ENCODE data around the gene TRA2A.
A peak's percentile ranks its signal among the peaks of the same experiment; 100 is the strongest.

Gene TRA2A

DNA sequence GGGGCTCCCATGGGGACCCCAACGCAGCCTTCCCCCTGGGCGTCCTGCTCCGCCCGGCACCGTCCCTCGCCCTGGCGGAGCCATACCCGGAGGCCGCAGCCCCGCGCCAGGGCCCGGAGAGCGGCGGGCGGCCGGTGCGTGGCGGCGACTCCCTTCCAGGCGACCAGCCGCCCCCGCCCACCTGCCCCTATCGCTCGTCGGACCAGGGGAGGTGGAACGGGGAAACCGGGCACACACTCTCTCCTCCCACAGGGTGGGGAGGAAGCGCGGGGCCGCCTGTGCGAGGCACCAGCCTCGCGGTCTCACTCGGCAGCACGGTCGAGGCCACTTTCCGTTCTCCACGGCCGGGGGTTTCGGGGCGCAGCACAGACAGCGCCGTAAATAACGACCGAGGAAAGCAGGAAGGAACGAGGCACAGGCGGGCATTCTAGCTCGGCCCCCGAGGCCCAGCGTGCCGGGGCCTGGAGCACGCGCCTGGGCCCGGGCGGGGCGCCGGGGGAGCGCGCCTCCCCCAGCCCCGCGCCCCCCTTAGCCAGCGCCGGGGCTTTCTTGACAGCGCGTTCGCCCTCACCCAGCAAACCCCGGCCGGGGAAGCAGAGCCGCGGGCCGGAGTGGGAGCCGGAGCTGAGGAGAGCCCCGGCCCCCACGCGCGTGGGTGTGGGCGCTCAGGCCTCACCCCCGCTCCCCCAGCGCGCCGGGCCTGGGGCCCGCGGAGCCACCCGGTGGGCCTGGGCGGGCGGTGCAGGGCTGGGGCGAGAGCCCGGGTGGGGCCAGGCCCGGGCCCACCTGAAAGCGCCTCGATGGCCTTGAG is 62.4 kb downstream of the TRA2A start:
- no peak for DNase-seq

DNA sequence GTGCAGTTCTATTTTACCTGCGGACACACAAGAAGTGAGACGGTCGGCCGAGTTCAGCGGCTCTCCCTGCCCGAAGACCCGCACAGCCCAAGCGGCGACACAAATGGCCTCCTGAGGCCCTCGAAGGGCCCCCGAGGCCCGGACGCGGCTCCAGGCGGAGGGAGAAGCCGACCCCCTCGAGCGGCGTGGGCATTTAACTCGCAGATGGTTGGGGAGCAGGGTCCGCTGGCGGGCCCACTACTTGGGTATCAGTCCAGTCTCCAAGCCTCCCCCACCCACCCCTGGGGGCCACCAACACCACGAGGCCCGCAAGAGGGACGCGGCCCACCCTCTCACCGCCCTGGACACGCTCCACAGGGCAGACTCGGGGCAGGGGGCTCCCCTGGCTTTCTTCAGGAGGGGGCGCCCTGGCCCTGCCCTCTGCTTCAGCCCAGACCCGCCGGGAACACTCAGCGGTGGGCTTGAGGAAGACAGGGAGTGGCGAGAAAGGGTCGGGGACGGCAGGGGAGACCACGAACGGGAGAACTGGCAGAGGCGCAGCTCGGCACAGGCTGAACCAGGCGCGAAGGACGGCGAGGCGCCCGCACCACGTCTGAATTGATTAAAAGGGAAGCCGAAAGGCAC is 63.1 kb downstream of the TRA2A start:
- DNase-seq: no peak

DNA sequence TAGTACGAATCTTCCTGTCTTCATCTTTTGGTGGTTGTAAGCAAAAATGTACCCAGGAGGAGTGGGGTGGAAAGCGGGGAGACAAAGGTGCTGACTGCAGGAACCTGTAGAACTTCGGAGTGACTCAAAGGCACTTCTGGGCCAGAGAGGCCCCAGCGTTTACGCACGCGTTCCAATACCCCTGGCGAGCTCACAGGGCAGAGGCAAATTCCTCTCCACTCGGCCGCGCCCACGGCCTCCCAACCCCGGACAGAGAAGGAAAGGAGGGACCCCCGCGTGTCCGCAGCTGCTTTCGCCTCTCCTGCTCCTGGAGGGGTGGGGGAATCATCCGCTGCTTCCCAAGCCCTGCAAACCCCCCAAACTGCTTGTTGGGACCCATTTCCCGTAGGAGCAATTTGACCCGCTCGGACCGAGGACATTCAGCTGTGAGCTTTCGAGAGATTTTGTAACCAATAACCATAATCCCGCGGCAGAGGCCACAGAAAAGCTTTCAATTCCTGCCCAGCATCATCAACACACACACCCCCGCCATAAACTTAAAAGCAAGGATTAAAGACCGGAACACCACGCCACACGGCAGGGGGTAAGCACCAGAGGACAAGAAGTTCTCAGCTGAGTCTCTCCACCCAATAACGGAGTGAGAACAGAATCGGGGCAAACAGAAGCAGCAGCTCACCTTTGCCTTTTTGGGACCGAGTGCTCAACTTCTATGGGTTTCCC is 63.8 kb downstream of the TRA2A start:
- DNase-seq: peak; percentile 37

DNA sequence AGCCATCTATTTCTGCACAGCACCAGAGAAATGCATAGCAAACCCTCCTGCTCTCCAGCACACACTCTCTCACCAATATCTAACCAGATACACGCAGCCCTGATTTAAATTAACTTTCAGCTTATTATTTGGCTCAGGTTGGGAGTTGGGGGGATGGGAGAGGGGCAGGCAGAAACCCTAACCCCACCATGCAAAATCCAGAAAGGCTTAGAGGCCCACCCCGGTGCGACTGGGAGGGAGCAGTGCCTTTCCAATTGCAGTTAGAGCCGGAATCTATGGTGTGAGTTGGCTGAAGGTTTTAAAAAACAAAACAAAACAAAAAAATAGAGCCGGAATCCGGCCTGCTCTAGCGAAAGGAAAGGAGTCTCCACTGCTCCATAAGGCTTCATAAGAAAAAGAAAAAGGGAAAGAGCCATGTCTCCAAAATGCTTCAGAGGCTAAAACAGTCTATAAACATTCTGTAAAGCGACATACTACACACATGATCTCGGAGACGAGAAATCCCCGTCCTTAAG is 64.4 kb downstream of the TRA2A start:
- DNase-seq: no peak

DNA sequence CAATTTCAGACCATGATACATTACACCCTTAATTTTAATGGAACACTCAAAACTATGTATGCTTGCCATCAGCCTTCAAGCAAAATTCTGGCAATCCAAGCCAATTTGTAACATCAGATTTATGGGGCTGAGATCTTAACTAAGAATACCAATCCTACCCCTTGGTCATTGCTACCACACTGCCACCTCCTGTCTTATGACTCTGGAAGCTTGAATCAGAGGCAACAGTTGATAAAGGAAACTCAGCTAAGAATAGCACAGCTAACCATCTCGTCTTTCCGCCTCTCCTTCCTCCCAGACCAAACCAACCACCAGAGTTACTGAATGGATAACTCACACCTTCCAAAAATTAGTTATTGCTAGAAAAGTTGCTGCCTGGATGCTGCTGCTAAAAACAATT is 68.9 kb downstream of the TRA2A start:
- DNase-seq: no peak

DNA sequence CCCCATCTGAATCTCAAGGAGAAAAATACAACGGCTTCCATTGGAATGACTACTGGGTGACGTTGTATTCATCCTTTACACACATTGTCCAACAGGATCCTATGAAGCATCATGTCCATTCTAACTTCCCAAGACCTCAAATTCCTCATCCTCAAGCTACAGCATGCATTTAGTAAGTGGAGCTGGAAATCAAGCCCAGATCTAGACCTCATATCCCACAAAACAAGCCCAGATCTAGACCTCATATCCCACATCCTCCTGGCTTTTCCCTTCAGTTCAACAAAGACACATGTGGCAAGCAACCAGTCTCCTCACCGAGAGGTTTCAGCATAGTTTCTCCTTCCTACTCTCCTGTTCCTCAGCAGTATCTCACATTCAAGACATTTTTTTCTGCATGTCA is 73.7 kb downstream of the TRA2A start:
- DNase-seq: no peak

DNA sequence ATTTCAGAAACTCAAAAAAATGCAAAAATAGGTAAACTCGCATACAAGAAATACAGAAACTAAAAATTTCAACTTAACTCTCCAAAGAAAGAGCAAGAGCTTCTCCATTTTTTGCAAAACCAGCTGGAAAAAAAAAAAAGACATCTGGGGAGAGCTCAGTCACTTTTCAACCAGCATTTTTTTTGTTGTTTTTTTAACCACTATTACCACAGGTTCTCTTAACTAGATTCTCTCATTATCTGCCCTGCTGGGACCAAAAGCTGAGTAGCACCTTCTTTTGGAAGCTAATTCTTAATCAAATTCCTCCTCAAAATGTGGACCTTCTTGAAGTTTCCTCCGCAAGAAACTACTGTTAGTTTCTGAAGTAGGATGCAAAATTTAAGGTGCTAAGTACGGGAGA is 75.7 kb downstream of the TRA2A start:
- no peak for DNase-seq

DNA sequence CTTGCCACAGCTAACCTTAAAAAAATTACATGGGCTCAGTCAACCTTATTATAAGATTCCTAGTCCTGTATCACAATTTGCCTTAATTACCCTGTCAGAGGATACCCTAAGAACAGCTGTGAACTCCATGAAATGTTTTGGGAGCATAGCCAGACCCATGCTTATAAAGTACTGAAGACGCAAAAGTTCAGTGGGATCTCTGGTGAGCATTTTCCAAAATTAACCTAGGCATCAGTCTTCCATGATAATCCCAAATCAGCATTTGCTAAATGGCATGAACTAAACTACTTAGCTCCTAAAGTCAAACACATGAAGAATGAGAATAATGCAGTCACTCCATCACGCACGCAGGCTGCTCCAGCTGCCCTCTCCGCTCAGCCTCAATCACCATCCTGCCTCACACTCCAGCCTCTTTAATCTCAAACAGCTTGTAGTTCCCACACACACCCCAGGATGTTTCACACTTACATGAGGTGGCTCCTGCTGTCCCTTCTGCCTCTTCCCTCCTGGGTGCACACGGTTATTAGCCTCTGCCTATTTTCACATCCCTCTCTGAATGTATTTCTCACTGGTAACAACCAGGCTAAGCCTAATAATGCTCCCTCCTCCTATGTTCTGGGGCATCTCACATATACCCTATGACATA is 76.8 kb downstream of the TRA2A start:
- no peak for DNase-seq

All from NCI-H1105 treated with DMSO at 0.1 percent for 48 hours (cell line).